ENCODE data around the gene SLC5A11.

- no peak for TF ChIP-seq CTCF (conservative IDR thresholded peaks at IDR 0.05 in 1 of 2, IDR thresholded peaks at IDR 0.05 in 1 of 2; ENCODE audit: low read depth in 1 of 2, low read length in 2 of 2)
- TF ChIP-seq EZH2 (IDR thresholded peaks at IDR 0.05; ENCODE audit: low read length, missing control alignments): no peak
Measured at GRCh38 chr16:24896439-24896838, 50.7 kb downstream of the SLC5A11 start.

Measured in fibroblast of lung (primary cell).